Activated CD4-positive, alpha-beta T cell treated with anti-CD3 and anti-CD28 coated beads, Interleukin-2, amount 10 ng/mL, durations not matched to agents 7 days and 5 days (primary cell): ENCODE data around the gene CXCL16. TPM values are rescaled to one million over a fixed set of nuclear protein-coding genes. Genes with fewer than 3 reads are reported as not detected.
"Not testable (repeated sequence)": the region's sequence is repeated elsewhere in the genome, so short reads cannot be mapped to it uniquely, and the experiment has no call there.

Source experiments
- CTCF ChIA-PET: fragments of 350-600 bp; sonication (Branson Sonifier 250); formaldehyde crosslinking; loops from one replicate; lab custom pipeline; 2021; ENCODE audit warnings: antibody characterized with exemption; lab: Charles Lee
- POLR2A ChIA-PET: fragments of 350-600 bp; sonication (Branson Sonifier 250); formaldehyde crosslinking; loops from one replicate; lab custom pipeline; 2021; ENCODE audit warnings: antibody characterized with exemption; lab: Charles Lee
- DNase-seq: peaks from one replicate; pipeline ENCODE4 v3.0.0-alpha.2; 2020
- H3K27ac Mint-ChIP-seq: one replicate; pipeline ENCODE4 v1.8.0; 2021; ENCODE audit warnings: mild to moderate bottlenecking, moderate library complexity, mixed read lengths
- H3K27me3 Mint-ChIP-seq: one replicate; pipeline ENCODE4 v1.8.0; 2021; ENCODE audit warnings: mixed read lengths
- H3K36me3 Mint-ChIP-seq: one replicate; pipeline ENCODE4 v1.8.0; 2021; ENCODE audit warnings: low read depth, mixed read lengths
- H3K4me1 Mint-ChIP-seq: one replicate; pipeline ENCODE4 v1.8.0; 2021; ENCODE audit warnings: mixed read lengths
- H3K4me3 Mint-ChIP-seq: one replicate; pipeline ENCODE4 v1.8.0; 2021; ENCODE audit warnings: mild to moderate bottlenecking, moderate library complexity, mixed read lengths
- H3K9me3 Mint-ChIP-seq: one replicate; pipeline ENCODE4 v1.8.0; 2021; ENCODE audit warnings: mixed read lengths
- total RNA-seq, 2 experiments: library from RNA; stranded (reverse); gene quantifications; one replicate each; pipeline ENCODE4 v1.2.3, GENCODE V29; 2021

CXCL16 gene
- total RNA-seq, 2 experiments from 2014 or later: 0.94 to 1.6 TPM

DNA sequence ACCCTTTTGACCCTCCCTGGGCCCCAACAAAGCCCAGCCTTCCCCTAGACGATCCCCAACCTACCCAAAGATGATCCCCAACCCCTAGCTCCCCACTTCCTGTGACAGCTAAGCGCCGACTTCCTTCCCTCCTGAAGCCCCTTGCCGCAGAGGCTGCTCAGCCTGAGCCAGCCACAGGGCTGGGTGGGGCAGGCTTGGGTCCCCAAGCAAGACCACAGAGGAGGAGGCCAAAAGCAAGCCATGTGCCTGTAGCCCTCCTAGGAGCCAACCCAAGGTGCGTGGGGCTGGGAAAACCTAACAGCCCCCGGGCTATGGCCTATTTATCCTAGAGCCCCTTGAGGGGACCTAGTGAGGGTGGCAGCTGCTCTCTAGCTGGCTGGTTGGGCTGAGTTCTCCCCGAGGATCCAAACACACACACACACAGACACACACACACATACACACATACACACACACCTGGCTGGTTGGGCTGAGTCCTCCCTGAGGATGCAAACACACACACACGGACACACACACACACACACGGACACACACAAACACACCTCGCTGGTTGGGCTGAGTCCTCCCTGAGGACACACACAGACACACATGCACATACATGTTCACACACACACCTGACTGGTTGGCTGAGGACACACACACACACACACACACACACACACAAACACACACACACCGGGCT is 24.5 kb downstream of the CXCL16 start:
- Mint-ChIP-seq H3K4me1 (peaks cover 55% of the 10 kb centered on the region), H3K27me3 (no peaks in the 10 kb centered on the region), H3K9me3 (no peaks in the 10 kb centered on the region), H3K36me3 (peaks cover 59% of the 10 kb centered on the region), H3K4me3 (peak overlapping the region; percentile 78), H3K27ac (peak overlapping the region; percentile 87)
- CTCF ChIA-PET: interaction anchor here (0.6 to 1.7 kb wide), 9 partner anchors 11 to 482 kb away, joined by 3 to 6 read pairs (median 5); no protein-coding TSS in a partner anchor
- DNase-seq: peak; percentile 72
- POLR2A ChIA-PET: interaction anchor here (0.7 kb wide), 1 partner anchor 497 kb away, joined by 3 read pairs; no protein-coding TSS in a partner anchor

DNA sequence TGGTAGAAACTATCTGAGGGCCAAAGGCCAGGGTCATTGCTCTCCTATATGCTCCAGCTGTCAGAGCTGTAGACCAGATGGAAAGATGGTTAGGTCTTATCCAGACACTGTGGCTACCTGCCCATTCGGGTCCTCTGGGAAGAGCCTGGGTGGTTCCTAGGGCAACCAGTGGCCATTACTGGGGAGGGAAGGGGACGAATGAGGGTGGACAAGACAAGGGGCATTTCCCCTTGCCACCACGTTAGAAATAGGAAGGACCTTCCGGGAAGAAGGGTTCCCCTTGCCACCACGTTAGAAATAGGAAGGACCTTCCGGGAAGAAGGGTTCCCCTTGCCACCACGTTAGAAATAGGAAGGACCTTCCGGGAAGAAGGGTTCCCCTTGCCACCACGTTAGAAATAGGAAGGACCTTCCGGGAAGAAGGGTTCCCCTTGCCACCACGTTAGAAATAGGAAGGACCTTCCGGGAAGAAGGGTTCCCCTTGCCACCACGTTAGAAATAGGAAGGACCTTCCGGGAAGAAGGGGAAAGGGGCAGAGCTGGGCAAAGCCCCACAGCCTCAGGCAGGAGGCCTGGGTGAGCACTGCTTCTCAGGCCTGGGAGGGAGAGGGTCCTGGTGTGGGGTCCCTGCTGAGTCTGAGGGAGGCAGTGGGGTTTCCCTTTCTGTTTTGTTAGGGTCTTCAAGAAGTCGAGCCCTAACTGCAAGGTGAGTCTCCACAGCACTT is 25.2 kb downstream of the CXCL16 start:
- H3K36me3 Mint-ChIP-seq: peaks cover 53% of the 10 kb centered on the region
- ChIA-PET POLR2A (interaction anchor here (0.7 kb wide), 1 partner anchor 498 kb away, joined by 3 read pairs; no protein-coding TSS in a partner anchor), CTCF (interaction anchor here (0.6 to 2.4 kb wide), 6 partner anchors 12 to 367 kb away, joined by 3 to 6 read pairs (median 5); no protein-coding TSS in a partner anchor)
- not testable (repeated sequence) for DNase-seq, H3K27me3 Mint-ChIP-seq, H3K9me3 Mint-ChIP-seq
- H3K27ac Mint-ChIP-seq: peak overlapping the region; percentile 97
- H3K4me1 Mint-ChIP-seq: peaks cover 58% of the 10 kb centered on the region
- peak overlapping the region; percentile 78 for H3K4me3 Mint-ChIP-seq

DNA sequence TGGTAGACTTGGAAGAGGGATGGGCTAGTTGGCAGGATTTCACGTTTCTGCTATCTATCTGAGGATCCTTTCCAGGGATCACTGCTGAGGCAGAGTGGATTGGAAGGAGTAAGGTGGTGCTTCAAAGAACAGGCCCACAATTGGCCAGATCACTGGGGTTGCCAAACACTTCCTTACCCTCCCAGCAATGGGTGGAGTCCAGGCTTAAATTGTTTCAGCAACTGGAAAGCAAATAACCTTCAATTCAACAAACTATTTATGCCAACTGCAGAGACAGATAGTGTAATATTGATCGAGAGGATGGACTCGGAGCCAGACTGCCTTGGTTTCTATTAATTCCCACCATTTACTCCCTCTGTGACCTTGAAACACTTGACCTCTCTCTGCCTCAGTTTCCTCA is 27.2 kb downstream of the CXCL16 start:
- POLR2A ChIA-PET: no interaction called here

DNA sequence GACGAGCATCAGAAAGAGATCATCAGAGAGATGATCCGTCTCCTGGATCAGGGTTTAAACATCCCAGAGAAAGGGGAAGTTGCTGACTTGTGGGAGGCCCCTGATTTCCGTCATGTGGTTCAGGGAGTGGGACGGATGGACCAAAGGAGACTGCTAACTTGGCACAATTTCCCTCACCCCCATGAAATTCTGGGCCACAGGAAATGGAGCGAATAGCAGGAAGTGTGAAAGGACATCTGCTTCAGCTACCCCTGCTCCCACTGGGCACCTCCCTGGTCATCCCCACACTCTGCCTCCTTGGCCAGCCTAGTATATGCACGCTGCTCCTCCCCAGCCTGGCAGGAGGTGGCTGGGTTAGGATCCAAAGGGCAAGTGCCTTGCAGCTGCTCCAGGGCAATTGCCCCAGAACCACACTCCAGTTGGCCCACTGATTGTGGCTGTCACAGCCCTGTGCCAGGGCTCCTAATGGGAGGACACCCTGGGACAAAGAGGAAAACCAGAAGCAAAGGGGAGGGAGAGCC is 28.0 kb downstream of the CXCL16 start:
- ChIA-PET POLR2A (no interaction called here), CTCF (interaction anchor here (1.3 to 1.9 kb wide), 3 partner anchors 16 to 145 kb away, joined by 4 to 7 read pairs (median 5); no protein-coding TSS in a partner anchor)
- peaks cover 37% of the 10 kb centered on the region for H3K36me3 Mint-ChIP-seq
- peak overlapping the region; percentile 97 for H3K27ac Mint-ChIP-seq
- peaks cover 4% of the 10 kb centered on the region for H3K9me3 Mint-ChIP-seq
- H3K4me3 Mint-ChIP-seq: peak overlapping the region; percentile 98
- no peaks in the 10 kb centered on the region for H3K27me3 Mint-ChIP-seq
- peaks cover 51% of the 10 kb centered on the region for H3K4me1 Mint-ChIP-seq
- no peak for DNase-seq

More for the DNA sequence above, 27.2 kb downstream of the CXCL16 start:
- peak overlapping the region; percentile 98 for H3K4me3 Mint-ChIP-seq
- peaks cover 4% of the 10 kb centered on the region for H3K9me3 Mint-ChIP-seq
- H3K36me3 Mint-ChIP-seq: peaks cover 44% of the 10 kb centered on the region
- DNase-seq: no peak
- H3K4me1 Mint-ChIP-seq: peaks cover 59% of the 10 kb centered on the region
- no peaks in the 10 kb centered on the region for H3K27me3 Mint-ChIP-seq
- CTCF ChIA-PET: interaction anchor here (1.0 to 2.4 kb wide), 5 partner anchors 9 to 146 kb away, joined by 3 to 7 read pairs (median 5); no protein-coding TSS in a partner anchor
- H3K27ac Mint-ChIP-seq: peak overlapping the region; percentile 97

DNA sequence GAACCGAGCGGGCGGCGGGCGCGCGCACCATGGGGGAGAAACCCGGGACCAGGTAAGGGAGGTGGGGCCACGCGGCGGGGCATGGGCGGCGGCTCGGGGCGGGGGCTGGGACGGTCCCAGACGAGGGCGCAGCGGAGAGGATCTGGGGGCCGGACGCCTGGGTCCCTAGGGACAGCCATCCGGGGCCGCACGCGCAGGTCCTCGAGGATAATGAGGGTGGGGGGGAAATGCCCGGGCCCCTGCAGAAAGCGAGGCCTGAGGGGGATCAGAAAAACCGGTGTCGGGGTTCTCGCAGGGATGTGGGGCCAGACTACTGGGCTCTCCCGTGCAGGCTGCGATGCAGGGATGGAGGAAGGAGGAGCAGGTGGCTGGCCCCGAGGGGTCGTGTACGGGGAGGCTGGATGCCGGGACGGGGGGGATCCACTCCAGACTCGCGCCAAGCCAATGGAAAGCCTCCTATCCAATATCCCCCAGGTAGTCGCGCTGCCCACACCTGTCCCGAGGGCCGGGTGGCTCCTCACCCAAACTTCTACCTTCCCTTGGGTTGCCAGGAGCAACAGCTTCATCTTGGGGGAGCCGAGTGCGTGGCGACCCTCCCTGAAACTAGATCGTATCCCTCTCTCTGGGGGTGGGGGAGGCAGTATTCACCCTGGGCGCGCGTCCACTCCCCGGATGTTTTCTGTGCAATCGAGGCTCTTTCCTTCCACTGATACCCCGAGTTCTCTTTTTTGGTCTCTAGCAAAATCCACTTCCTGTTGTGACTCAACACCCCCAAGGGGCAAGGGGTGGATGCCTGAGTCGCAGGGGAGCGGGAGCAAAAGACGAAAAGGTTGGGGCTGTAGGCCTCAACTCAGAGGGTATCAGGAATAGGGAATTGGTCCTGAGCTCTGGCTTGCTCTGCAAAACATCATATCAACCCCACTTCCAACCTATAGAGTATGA is 28.8 kb downstream of the CXCL16 start:
- Mint-ChIP-seq H3K27ac (peak overlapping the region; percentile 97), H3K9me3 (peaks cover 4% of the 10 kb centered on the region), H3K4me1 (peaks cover 55% of the 10 kb centered on the region), H3K36me3 (peaks cover 37% of the 10 kb centered on the region), H3K27me3 (no peaks in the 10 kb centered on the region), H3K4me3 (peak overlapping the region; percentile 98)
- POLR2A ChIA-PET: interaction anchor here (1.1 to 1.4 kb wide), 2 partner anchors 127 to 188 kb away, joined by 3 to 4 read pairs; no protein-coding TSS in a partner anchor
- CTCF ChIA-PET: interaction anchor here (0.6 to 1.9 kb wide), 15 partner anchors 14 to 254 kb away, joined by 3 to 11 read pairs (median 4); partner anchors contain the start of genes C17orf107, GLTPD2 and MED11
- peak; percentile 69 for DNase-seq

DNA sequence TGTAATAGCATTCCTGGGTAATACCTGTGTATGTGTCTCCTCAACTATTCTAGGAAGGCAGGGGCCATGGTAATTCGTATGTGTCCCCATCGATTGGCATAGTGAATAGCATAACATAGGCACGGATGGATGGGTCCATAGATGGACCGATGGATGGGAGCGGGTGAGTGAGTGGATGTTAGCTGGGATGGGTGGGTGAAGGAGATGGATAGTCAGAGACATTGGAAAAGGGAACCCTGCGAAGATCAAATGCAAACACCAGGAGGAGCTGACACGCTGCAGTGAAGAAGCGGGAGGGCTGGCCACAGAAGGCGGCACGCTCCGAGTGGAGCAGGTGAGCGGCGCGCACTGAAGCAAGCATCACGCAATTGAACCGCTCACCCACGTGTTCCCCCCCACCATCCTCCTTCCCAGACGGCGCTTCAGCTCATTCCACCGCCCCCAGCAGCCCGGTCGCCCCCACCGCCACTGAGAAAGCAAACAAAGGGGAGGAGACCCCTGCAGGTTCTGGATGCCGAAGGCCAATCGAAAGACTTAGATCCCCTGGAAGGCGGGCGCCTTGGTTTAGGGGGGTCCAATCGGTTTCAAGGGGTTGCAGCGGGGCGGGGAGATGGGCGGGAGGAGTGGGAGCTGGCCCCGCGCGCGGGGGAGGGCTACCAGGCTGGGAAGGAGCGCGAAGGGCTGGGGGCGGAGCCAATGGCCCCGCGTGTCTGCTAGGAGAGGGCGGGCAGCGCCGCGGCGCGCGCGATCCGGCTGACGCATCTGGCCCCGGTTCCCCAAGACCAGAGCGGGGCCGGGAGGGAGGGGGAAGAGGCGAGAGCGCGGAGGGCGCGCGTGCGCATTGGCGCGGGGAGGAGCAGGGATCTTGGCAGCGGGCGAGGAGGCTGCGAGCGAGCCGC is 29.7 kb downstream of the CXCL16 start, which contains the start of gene ARRB2:
Gene ARRB2 (plus strand): TSS at position 839 of the 899 bp plus-strand sequence. CDS start 90 bp downstream, outside the sequence.
- ChIA-PET CTCF (interaction anchor here (0.6 to 1.8 kb wide), 14 partner anchors 12 to 255 kb away, joined by 3 to 11 read pairs (median 4); partner anchors contain the start of genes C17orf107, GLTPD2 and MED11), POLR2A (interaction anchor here (1.1 to 1.4 kb wide), 2 partner anchors 128 to 189 kb away, joined by 3 to 4 read pairs; no protein-coding TSS in a partner anchor)
- no peaks in the 10 kb centered on the region for H3K27me3 Mint-ChIP-seq
- H3K4me1 Mint-ChIP-seq: peaks cover 55% of the 10 kb centered on the region
- H3K9me3 Mint-ChIP-seq: peaks cover 4% of the 10 kb centered on the region
- H3K27ac Mint-ChIP-seq: peak within 1 kb of the TSS; percentile 97
- H3K36me3 Mint-ChIP-seq: peaks cover 28% of the 10 kb centered on the region
- peak; percentile 99 for DNase-seq
- H3K4me3 Mint-ChIP-seq: peak within 1 kb of the TSS; percentile 98

DNA sequence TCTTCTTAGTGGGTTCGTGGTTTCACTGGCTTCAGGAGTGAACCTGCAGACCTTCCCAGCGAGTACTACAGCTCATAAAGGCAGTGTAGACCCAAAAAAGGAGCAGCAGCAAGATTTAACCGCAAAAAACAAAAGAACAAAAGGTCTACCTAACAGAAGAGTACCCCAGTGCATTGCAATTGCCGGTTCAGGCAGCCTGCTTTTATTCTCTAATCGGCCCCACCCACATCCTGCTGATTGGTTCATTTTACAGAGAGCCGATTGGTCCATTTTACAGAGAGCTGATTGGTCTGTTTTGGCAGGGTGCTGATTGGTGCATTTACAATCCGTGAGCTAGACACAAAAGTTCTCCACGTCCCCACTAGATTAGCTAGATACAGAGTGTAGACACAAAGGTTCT is 31.3 kb downstream of the CXCL16 start:
- Mint-ChIP-seq H3K4me3 (no peak overlapping the region), H3K4me1 (peaks cover 53% of the 10 kb centered on the region), H3K9me3 (peaks cover 4% of the 10 kb centered on the region), H3K36me3 (peaks cover 29% of the 10 kb centered on the region), H3K27me3 (no peaks in the 10 kb centered on the region), H3K27ac (peak overlapping the region; percentile 59)
- POLR2A ChIA-PET: no interaction called here
- peak; percentile 70 for DNase-seq
- CTCF ChIA-PET: interaction anchor here (1.2 kb wide), 1 partner anchor 191 kb away, joined by 3 read pairs; the partner anchor contains the start of gene C17orf107

DNA sequence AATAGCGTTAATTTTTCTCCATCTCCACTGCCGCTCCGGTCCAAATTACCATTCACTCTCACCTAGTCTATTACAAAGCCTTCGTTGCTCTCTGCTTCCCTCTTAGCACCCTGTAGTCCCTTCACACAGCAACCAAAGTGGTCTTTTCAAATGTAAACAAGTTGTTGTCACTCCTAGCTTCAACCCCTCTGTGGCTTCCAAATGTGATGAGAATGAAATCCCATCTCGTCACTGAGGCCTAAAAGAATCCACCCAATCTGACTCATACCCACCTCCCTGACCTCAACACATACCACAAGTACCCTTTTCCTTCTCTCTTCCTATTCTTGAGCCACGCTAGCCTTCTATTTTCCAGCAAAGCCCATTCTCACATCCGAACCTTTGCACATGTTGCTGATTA is 33.6 kb downstream of the CXCL16 start:
- Mint-ChIP-seq H3K36me3 (peaks cover 16% of the 10 kb centered on the region), H3K4me1 (peaks cover 60% of the 10 kb centered on the region), H3K9me3 (peaks cover 4% of the 10 kb centered on the region), H3K4me3 (peak overlapping the region; percentile 14), H3K27ac (no peak overlapping the region), H3K27me3 (no peaks in the 10 kb centered on the region)
- no peak for DNase-seq
- ChIA-PET POLR2A (no interaction called here), CTCF (interaction anchor here (0.6 kb wide), 1 partner anchor 60 kb away, joined by 4 read pairs; no protein-coding TSS in a partner anchor)

DNA sequence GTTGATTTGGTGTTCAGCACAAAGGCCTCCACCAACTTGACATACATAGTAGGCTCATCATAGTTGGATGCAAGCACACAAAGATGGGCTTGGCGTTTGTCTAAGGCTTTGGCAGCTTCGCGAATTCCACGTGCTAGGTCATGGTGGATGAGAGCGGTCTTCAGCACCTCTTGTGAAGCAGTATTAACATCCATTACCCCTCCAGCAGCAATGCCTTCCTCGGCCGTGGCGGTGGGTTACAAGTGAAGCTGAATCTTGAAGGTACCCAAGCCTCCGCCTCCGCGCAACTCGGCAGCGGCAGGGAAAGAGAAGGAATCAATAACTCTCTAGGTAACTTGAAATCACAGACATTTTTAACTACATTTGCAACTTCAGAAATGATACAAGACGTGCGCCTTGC is 34.7 kb downstream of the CXCL16 start:
- Mint-ChIP-seq H3K9me3 (peaks cover 4% of the 10 kb centered on the region), H3K27me3 (no peaks in the 10 kb centered on the region), H3K36me3 (peaks cover 15% of the 10 kb centered on the region), H3K4me1 (peaks cover 61% of the 10 kb centered on the region), H3K4me3 (peak overlapping the region; percentile 89), H3K27ac (peak overlapping the region; percentile 97)
- ChIA-PET POLR2A (interaction anchor here (1.0 kb wide), 1 partner anchor 102 kb away, joined by 3 read pairs; the partner anchor contains the start of gene PLD2), CTCF (no interaction called here)
- no peak for DNase-seq

DNA sequence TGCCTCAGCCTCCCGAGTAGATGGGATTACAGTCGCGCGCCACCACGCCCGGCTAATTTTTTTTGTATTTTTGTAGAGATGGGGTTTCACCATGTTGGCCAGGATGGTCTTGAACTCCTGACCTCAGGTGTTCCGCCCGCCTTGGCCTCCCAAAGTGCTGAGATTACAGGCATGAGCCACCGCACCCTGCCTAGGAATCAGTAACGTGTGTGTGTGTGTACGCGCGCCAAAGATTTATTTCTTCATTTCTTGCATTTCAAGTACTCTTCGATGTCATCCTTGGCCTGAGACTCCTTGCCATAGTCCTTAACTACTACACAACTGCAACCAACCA is 35.2 kb downstream of the CXCL16 start:
- POLR2A ChIA-PET: interaction anchor here (1.0 kb wide), 1 partner anchor 102 kb away, joined by 3 read pairs; the partner anchor contains the start of gene PLD2
- H3K36me3 Mint-ChIP-seq: peaks cover 15% of the 10 kb centered on the region
- CTCF ChIA-PET: interaction anchor here (1.7 to 3.2 kb wide), 2 partner anchors 85 to 195 kb away, joined by 4 to 12 read pairs; partner anchors contain the start of gene C17orf107

More for the DNA sequence above, 35.2 kb downstream of the CXCL16 start:
- H3K9me3 Mint-ChIP-seq, H3K27me3 Mint-ChIP-seq, DNase-seq: not testable (repeated sequence)
- peaks cover 57% of the 10 kb centered on the region for H3K4me1 Mint-ChIP-seq
- H3K4me3 Mint-ChIP-seq: peak overlapping the region; percentile 89
- peak overlapping the region; percentile 97 for H3K27ac Mint-ChIP-seq
